Loucy (cell line): ENCODE measurements around the gene SSH2.

Experiments
- H2AFZ ChIP-seq: fragments of 200-600 bp; sonication (generic); 2 replicates; pipeline ENCODE4 v1.6.0; 2016; ENCODE audit warnings: antibody characterized with exemption, mild to moderate bottlenecking, low read length, moderate library complexity
- H3F3A ChIP-seq: fragments of 200-600 bp; 2 replicates; pipeline ENCODE4 v1.6.0; 2016; ENCODE audit warnings: antibody characterized with exemption, low read depth, mild to moderate bottlenecking
- H3K27me3 ChIP-seq: fragments of 200-600 bp; sonication (generic); 2 replicates; pipeline ENCODE4 v1.6.1; 2014; ENCODE audit warnings: low read length, mild to moderate bottlenecking; ENCODE audit not compliant: insufficient read depth, poor library complexity, severe bottlenecking
- H3K36me3 ChIP-seq: fragments of 200-600 bp; sonication (generic); 2 replicates; pipeline ENCODE4 v1.6.1; 2016; ENCODE audit warnings: low read length; ENCODE audit not compliant: insufficient read depth
- H3K4me1 ChIP-seq: fragments of 200-600 bp; sonication (generic); 2 replicates; pipeline ENCODE4 v1.5.1; 2014; ENCODE audit warnings: low read length, mild to moderate bottlenecking; ENCODE audit not compliant: insufficient read depth, poor library complexity, severe bottlenecking
- H3K4me2 ChIP-seq: fragments of 200-600 bp; sonication (generic); 2 replicates; pipeline ENCODE4 v1.6.0; 2014; ENCODE audit warnings: antibody characterized with exemption, low read length, low read depth, mild to moderate bottlenecking; ENCODE audit not compliant: poor library complexity, severe bottlenecking
- H3K4me3 ChIP-seq: fragments of 200-600 bp; sonication (generic); 2 replicates; pipeline ENCODE4 v1.5.1; 2014; ENCODE audit warnings: low read length, mild to moderate bottlenecking, mixed read lengths; ENCODE audit not compliant: poor library complexity, severe bottlenecking
- H3K79me2 ChIP-seq: fragments of 200-600 bp; sonication (generic); 2 replicates; pipeline ENCODE4 v1.6.1; 2014; ENCODE audit warnings: low read length; ENCODE audit not compliant: insufficient read depth
- H3K9ac ChIP-seq: fragments of 200-600 bp; sonication (generic); 2 replicates; pipeline ENCODE4 v1.6.0; 2014; ENCODE audit warnings: mild to moderate bottlenecking, low read depth, low read length, moderate library complexity; ENCODE audit not compliant: poor library complexity, severe bottlenecking
- H3K9me2 ChIP-seq: fragments of 200-600 bp; sonication (generic); replicated peaks from 2 replicates; pipeline ENCODE4 v1.6.1; 2016; ENCODE audit warnings: low read depth, low read length, mixed read lengths
- H3K9me3 ChIP-seq: fragments of 200-600 bp; sonication (generic); 2 replicates; pipeline ENCODE4 v1.6.1; 2014; ENCODE audit warnings: mild to moderate bottlenecking, antibody characterized with exemption, low read length, low read depth; ENCODE audit not compliant: insufficient read depth
- H4K20me1 ChIP-seq: fragments of 200-600 bp; sonication (generic); 2 replicates; pipeline ENCODE4 v1.6.0; 2014; ENCODE audit warnings: antibody characterized with exemption, low read length, mild to moderate bottlenecking; ENCODE audit not compliant: insufficient read depth, poor library complexity, severe bottlenecking
- EZH2phosphoT487 ChIP-seq: fragments of 200-600 bp; IDR thresholded peaks from 2 replicates; pipeline ENCODE4 v1.6.1; 2018; ENCODE audit warnings: antibody characterized with exemption, mild to moderate bottlenecking, moderate library complexity, borderline replicate concordance
- TF ChIP-seq, protein P1 (sequence below): fragments of 200-600 bp; sonication (generic); conservative IDR thresholded peaks from 2 replicates; pipeline ENCODE4 v1.5.1; 2014; ENCODE audit warnings: mild to moderate bottlenecking, antibody characterized with exemption, low read length

SSH2 gene

DNA sequence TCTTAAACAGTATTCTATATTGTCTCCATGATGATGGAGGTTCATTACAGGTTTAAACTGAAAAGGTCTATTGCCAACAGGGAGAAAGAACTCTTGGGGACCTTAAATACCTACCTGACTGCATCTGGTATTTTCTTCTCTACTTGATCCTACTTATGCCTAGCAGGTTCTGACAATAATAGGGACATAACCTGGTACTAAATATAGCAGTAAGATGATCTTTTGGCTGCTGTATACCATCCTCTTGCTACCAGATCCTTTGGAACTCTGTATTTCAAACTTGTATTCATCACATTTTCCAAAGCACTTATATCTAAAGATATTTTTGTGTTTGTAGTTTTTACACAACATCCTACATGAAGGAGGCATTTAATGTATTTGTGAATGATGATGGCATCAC, 160.8 kb downstream of the SSH2 start:
- Histone ChIP-seq H3K9me2 (no peaks in the 10 kb centered on the region), H3K36me3 (no peaks in the 10 kb centered on the region), H4K20me1 (no peaks in the 10 kb centered on the region), H3K4me3 (no peak overlapping the region), H2AFZ (no peak overlapping the region), H3K4me1 (no peaks in the 10 kb centered on the region), H3K27me3 (no peaks in the 10 kb centered on the region), H3K9ac (no peak overlapping the region), H3K9me3 (no peaks in the 10 kb centered on the region), H3K79me2 (no peaks in the 10 kb centered on the region), H3K4me2 (no peak overlapping the region), H3F3A (no peaks in the 10 kb centered on the region)
- TF ChIP-seq, protein P1, sequence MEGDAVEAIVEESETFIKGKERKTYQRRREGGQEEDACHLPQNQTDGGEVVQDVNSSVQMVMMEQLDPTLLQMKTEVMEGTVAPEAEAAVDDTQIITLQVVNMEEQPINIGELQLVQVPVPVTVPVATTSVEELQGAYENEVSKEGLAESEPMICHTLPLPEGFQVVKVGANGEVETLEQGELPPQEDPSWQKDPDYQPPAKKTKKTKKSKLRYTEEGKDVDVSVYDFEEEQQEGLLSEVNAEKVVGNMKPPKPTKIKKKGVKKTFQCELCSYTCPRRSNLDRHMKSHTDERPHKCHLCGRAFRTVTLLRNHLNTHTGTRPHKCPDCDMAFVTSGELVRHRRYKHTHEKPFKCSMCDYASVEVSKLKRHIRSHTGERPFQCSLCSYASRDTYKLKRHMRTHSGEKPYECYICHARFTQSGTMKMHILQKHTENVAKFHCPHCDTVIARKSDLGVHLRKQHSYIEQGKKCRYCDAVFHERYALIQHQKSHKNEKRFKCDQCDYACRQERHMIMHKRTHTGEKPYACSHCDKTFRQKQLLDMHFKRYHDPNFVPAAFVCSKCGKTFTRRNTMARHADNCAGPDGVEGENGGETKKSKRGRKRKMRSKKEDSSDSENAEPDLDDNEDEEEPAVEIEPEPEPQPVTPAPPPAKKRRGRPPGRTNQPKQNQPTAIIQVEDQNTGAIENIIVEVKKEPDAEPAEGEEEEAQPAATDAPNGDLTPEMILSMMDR = no peak
- no peak for TF ChIP-seq EZH2phosphoT487

DNA sequence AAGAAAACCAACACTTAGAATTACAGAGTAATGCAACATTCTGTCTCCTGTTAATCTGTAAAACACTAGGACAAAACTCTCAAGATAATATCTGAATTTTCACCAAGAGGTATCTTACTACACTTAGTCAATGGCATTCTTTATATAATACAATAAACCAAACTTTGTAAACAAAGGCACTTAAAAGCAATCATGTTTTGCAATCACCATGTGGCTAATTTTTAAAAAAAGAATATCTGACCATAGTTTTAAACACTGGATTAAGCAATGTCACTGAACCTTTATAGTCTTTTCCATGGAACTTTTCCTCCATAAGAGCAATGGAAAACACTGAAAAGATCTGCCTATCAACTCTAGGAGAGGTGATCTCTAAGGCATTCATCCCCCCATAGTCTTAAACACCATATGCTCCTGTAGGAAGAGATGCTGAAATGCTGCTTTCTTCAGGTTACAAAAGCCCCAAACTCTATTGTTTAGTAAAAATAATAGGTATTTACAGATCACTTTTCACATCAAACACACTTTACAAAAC, 163.2 kb downstream of the SSH2 start:
- H4K20me1 ChIP-seq = no peaks in the 10 kb centered on the region
- no peak overlapping the region for H3K4me2 ChIP-seq
- H3K9ac ChIP-seq = no peak overlapping the region
- no peaks in the 10 kb centered on the region for H3K9me3 ChIP-seq
- H3K36me3 ChIP-seq = no peaks in the 10 kb centered on the region
- TF ChIP-seq EZH2phosphoT487 = no peak
- TF ChIP-seq, protein P1 = no peak
- no peaks in the 10 kb centered on the region for H3K27me3 ChIP-seq
- H3K9me2 ChIP-seq = no peaks in the 10 kb centered on the region
- H3F3A ChIP-seq = 0 out of 2 replicates have a peak, but pooled peaks cover 6% of the 10 kb centered on the region
- H3K4me1 ChIP-seq = no peaks in the 10 kb centered on the region
- H2AFZ ChIP-seq = no peak overlapping the region
- H3K79me2 ChIP-seq = no peaks in the 10 kb centered on the region; the same call in 1 of the 2 replicates
- no peak overlapping the region for H3K4me3 ChIP-seq

DNA sequence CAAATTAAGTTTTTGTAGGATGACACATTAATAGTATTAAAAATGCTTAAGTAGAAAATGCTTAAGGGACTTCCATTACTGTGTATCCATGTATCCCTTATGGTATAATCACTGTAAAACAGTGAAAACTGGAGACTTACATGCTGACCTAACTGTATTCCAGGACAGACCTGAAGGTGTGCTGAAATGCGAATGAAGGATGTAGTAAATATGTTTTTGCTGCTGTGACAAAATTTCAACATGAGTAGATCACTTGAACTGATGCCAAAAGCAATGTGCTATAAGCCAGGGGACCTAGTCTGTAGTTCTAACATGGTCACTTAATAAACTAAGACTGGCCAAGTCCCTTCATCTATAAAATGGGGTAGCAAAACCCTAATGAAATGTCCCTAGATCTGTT, 165.3 kb downstream of the SSH2 start:
- no peaks in the 10 kb centered on the region for H3K9me3 ChIP-seq
- peaks cover 6% of the 10 kb centered on the region for H4K20me1 ChIP-seq
- H3K36me3 ChIP-seq = no peaks in the 10 kb centered on the region
- H3F3A ChIP-seq = 0 out of 2 replicates have a peak, but pooled peaks cover 8% of the 10 kb centered on the region
- peaks cover 7% of the 10 kb centered on the region for H3K4me1 ChIP-seq
- no peak overlapping the region for H2AFZ ChIP-seq
- H3K27me3 ChIP-seq = no peaks in the 10 kb centered on the region
- no peak overlapping the region for H3K9ac ChIP-seq
- H3K9me2 ChIP-seq = no peaks in the 10 kb centered on the region
- no peak overlapping the region for H3K4me2 ChIP-seq
- no peak for TF ChIP-seq EZH2phosphoT487
- TF ChIP-seq, protein P1 = no peak
- H3K4me3 ChIP-seq = no peak overlapping the region
- peaks cover 5% of the 10 kb centered on the region for H3K79me2 ChIP-seq
